ENCODE measurements around the gene NAPB. TPM values are rescaled to one million over a fixed set of nuclear protein-coding genes. Genes with fewer than 3 reads are reported as not detected.

Gene NAPB
- total RNA-seq, 1 experiment from 2014 or later, result 5.8 TPM

DNA sequence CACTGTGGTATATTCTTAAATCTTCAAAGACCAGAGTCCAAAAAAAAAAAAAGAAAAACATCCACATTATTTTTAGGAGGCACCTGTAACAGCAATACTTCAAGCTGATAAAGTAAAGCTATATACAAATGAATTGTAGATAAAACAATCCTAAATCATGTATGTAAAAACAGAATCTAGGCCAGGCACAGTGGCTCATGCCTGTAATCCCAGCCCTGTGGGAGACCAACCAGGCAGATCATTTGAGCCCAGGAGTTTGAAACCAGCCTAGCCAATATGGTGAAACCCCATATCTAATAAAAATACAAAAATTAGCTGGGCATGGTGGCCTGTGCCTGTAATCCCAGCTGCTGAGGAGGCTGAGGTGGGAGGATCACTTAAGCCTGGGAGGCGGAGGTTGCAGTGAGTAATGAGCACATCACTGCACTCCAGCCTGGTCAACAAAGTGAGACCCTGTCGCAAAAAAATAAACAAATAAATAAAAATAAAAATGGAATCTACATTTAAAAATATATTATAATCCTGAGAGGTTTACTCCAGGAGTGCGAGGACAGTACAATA, 7.3 kb downstream of the NAPB start:
- DNase-seq (ENCODE audit: low read depth, low spot score), result no peak
- H3K27ac ChIP-seq (ENCODE audit: low read length), result no peak overlapping the region
- peaks cover 4% of the 10 kb centered on the region for H3K4me1 ChIP-seq (ENCODE audit: control insufficient read depth, insufficient read depth, low read length)
- in situ Hi-C loops (cut with HindIII; ENCODE audit: low pct_unique_long_range_greater_than_20kb, low sequenced_read_pairs), result no loop called here
- H3K36me3 ChIP-seq (ENCODE audit: control insufficient read depth, insufficient read depth, low read length), result no peaks in the 10 kb centered on the region
- TF ChIP-seq, protein P1, sequence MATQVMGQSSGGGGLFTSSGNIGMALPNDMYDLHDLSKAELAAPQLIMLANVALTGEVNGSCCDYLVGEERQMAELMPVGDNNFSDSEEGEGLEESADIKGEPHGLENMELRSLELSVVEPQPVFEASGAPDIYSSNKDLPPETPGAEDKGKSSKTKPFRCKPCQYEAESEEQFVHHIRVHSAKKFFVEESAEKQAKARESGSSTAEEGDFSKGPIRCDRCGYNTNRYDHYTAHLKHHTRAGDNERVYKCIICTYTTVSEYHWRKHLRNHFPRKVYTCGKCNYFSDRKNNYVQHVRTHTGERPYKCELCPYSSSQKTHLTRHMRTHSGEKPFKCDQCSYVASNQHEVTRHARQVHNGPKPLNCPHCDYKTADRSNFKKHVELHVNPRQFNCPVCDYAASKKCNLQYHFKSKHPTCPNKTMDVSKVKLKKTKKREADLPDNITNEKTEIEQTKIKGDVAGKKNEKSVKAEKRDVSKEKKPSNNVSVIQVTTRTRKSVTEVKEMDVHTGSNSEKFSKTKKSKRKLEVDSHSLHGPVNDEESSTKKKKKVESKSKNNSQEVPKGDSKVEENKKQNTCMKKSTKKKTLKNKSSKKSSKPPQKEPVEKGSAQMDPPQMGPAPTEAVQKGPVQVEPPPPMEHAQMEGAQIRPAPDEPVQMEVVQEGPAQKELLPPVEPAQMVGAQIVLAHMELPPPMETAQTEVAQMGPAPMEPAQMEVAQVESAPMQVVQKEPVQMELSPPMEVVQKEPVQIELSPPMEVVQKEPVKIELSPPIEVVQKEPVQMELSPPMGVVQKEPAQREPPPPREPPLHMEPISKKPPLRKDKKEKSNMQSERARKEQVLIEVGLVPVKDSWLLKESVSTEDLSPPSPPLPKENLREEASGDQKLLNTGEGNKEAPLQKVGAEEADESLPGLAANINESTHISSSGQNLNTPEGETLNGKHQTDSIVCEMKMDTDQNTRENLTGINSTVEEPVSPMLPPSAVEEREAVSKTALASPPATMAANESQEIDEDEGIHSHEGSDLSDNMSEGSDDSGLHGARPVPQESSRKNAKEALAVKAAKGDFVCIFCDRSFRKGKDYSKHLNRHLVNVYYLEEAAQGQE (IDR thresholded peaks at IDR 0.05; ENCODE audit: insufficient read depth in 1 of 2, low read depth in 2 of 2, low read length in 1 of 2), result no peak
- TF ChIP-seq, protein P2, sequence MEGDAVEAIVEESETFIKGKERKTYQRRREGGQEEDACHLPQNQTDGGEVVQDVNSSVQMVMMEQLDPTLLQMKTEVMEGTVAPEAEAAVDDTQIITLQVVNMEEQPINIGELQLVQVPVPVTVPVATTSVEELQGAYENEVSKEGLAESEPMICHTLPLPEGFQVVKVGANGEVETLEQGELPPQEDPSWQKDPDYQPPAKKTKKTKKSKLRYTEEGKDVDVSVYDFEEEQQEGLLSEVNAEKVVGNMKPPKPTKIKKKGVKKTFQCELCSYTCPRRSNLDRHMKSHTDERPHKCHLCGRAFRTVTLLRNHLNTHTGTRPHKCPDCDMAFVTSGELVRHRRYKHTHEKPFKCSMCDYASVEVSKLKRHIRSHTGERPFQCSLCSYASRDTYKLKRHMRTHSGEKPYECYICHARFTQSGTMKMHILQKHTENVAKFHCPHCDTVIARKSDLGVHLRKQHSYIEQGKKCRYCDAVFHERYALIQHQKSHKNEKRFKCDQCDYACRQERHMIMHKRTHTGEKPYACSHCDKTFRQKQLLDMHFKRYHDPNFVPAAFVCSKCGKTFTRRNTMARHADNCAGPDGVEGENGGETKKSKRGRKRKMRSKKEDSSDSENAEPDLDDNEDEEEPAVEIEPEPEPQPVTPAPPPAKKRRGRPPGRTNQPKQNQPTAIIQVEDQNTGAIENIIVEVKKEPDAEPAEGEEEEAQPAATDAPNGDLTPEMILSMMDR (IDR thresholded peaks at IDR 0.05), result no peak
- TF ChIP-seq TCF7L2 (IDR thresholded peaks at IDR 0.05; ENCODE audit: low read depth, low read length), result no peak
- TF ChIP-seq POLR2AphosphoS5 (IDR thresholded peaks at IDR 0.05; ENCODE audit: low read depth, low read length), result no peak
- TF ChIP-seq SIN3A (IDR thresholded peaks at IDR 0.05; ENCODE audit: borderline replicate concordance, insufficient read depth, low read depth, low read length), result no peak
- no peaks in the 10 kb centered on the region for H3K27me3 ChIP-seq (ENCODE audit: control insufficient read depth, insufficient read depth, low read length)
- BruUV-seq (replicated peaks), result no TSS peak
- H3K4me3 ChIP-seq (ENCODE audit: low read depth in 2 of 2, low read length in 2 of 2), result no peak overlapping the region
- POLR2A ChIA-PET, result no interaction called here
- intact Hi-C loops (cut with micrococcal nuclease; ENCODE audit: unreplicated experiment), result no loop called here
- H3K9me3 ChIP-seq (ENCODE audit: control insufficient read depth, insufficient read depth, low read depth, low read length), result no peaks in the 10 kb centered on the region
- ATAC-seq, result no peak
- CTCF ChIA-PET, result no interaction called here

DNA sequence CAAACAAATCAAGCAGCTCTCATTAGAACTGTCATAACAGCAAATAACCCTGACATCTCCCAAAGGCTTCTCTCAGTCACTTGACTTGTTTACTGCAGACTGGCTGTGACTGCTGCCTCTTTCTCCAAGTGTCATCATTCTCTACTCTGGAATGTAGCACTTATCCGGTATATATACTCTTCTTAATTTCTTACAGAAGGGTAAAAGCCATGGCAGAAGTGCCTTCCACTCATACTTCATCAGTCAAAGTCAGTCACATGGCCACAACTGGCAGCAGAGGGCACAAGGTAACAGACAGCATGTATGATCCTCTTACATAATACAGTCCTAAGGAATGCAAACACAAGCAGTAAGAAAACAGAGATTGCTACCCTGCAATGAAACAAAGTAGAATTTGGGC, 9.3 kb downstream of the NAPB start:
- in situ Hi-C loops (cut with HindIII; ENCODE audit: low pct_unique_long_range_greater_than_20kb, low sequenced_read_pairs) (no loop called here), intact Hi-C loops (cut with micrococcal nuclease; ENCODE audit: unreplicated experiment) (no loop called here)
- Histone ChIP-seq H3K9me3 (ENCODE audit: control insufficient read depth, insufficient read depth, low read depth, low read length) (no peaks in the 10 kb centered on the region), H3K27ac (ENCODE audit: low read length) (no peak overlapping the region; the same call in 1 of the 2 replicates), H3K4me1 (ENCODE audit: control insufficient read depth, insufficient read depth, low read length) (peaks cover 4% of the 10 kb centered on the region), H3K36me3 (ENCODE audit: control insufficient read depth, insufficient read depth, low read length) (no peaks in the 10 kb centered on the region), H3K27me3 (ENCODE audit: control insufficient read depth, insufficient read depth, low read length) (no peaks in the 10 kb centered on the region), H3K4me3 (ENCODE audit: low read depth in 2 of 2, low read length in 2 of 2) (no peak overlapping the region)
- BruUV-seq (replicated peaks), result no TSS peak
- no peak for DNase-seq (ENCODE audit: low read depth, low spot score)
- POLR2A ChIA-PET, result no interaction called here
- CTCF ChIA-PET, result no interaction called here
- ATAC-seq, result no peak
- TF ChIP-seq, protein P1 (IDR thresholded peaks at IDR 0.05; ENCODE audit: insufficient read depth in 1 of 2, low read depth in 2 of 2, low read length in 1 of 2), result no peak
- TF ChIP-seq SIN3A (IDR thresholded peaks at IDR 0.05; ENCODE audit: borderline replicate concordance, insufficient read depth, low read depth, low read length), result no peak
- TF ChIP-seq TCF7L2 (IDR thresholded peaks at IDR 0.05; ENCODE audit: low read depth, low read length), result no peak
- no peak for TF ChIP-seq POLR2AphosphoS5 (IDR thresholded peaks at IDR 0.05; ENCODE audit: low read depth, low read length)
